B cell (primary cell): ENCODE data around the gene ABHD18. TPM values are rescaled to one million over a fixed set of nuclear protein-coding genes. Genes with fewer than 3 reads are reported as not detected.

ENCODE experiments used
- ATAC-seq: fragments of 200-7000 bp; cut with Tn5 transposase; one replicate; pipeline ENCODE4 v1.10.0; 2021; ENCODE audit warnings: low read depth, mild to moderate bottlenecking, moderate number of reproducible peaks, moderate library complexity
- CTCF ChIA-PET: fragments of 350-600 bp; sonication (Branson Sonifier 250); formaldehyde crosslinking; loops from one replicate; lab custom pipeline; 2021; ENCODE audit warnings: antibody characterized with exemption, inconsistent platforms; lab: Charles Lee
- POLR2A ChIA-PET: fragments of 350-600 bp; sonication (Branson Sonifier 250); formaldehyde crosslinking; loops from one replicate; lab custom pipeline; 2021; ENCODE audit warnings: antibody characterized with exemption; lab: Charles Lee
- DNase-seq: peaks from one replicate; pipeline ENCODE4 v3.0.0; 2013
- H2AFZ ChIP-seq: 2 replicates; pipeline ENCODE4 v1.6.1; 2012; ENCODE audit warnings: mild to moderate bottlenecking, low read depth, low read length; ENCODE audit not compliant: insufficient read depth, poor library complexity, severe bottlenecking
- H3K27ac ChIP-seq, 2 donors: 1 replicate in 1 of 2; 2 replicates in 1 of 2; pipeline ENCODE4 v1.5.1; 2012 to 2013; ENCODE audit warnings: low read length in 2 of 2, mild to moderate bottlenecking in 2 of 2, moderate library complexity in 1 of 2
- H3K27me3 ChIP-seq, 4 experiments: fragments of 200-600 bp in 1 of 4; sonication (generic) in 1 of 4; replicated peaks in 1 of 4; 1 replicate in 2 of 4; 2 replicates in 2 of 4; pipeline versions ENCODE4 v1.6.1 to v1.7.0; 2013 to 2016; ENCODE audit warnings: low read length in 3 of 4, mild to moderate bottlenecking in 2 of 4, mixed read lengths in 1 of 4, moderate library complexity in 1 of 4; ENCODE audit not compliant: insufficient read depth in 4 of 4, control insufficient read depth in 3 of 4; ENCODE audit errors: control extremely low read depth in 1 of 4
- H3K36me3 ChIP-seq, 2 experiments: replicated peaks in 1 of 2; 1 replicate in 1 of 2; 2 replicates in 1 of 2; pipeline versions ENCODE4 v1.6.1 to v1.7.1; 2013; ENCODE audit warnings: low read length in 1 of 2; ENCODE audit not compliant: insufficient read depth in 2 of 2, control insufficient read depth in 1 of 2; ENCODE audit errors: control extremely low read depth in 1 of 2, extremely low read depth in 1 of 2
- H3K4me1 ChIP-seq, 2 donors: fragments of 200-600 bp in 1 of 2; sonication (generic) in 1 of 2; 1 replicate in 1 of 2; 2 replicates in 1 of 2; pipeline versions ENCODE4 v1.5.1 to v1.6.1; 2013 to 2017; ENCODE audit warnings: low read length in 2 of 2; ENCODE audit not compliant: control insufficient read depth in 2 of 2, insufficient read depth in 2 of 2
- H3K4me2 ChIP-seq: replicated peaks from 2 replicates; pipeline ENCODE3; 2012; ENCODE audit warnings: mild to moderate bottlenecking, low read depth, low read length; ENCODE audit not compliant: poor library complexity, severe bottlenecking
- H3K4me3 ChIP-seq, 5 experiments: fragments of 200-600 bp in 1 of 5; sonication (generic) in 1 of 5; 1 replicate in 3 of 5; 2 replicates in 2 of 5; pipeline versions ENCODE4 v1.5.1 to v1.7.0; 2011 to 2016; ENCODE audit warnings: low read length in 4 of 5, mild to moderate bottlenecking in 4 of 5, low read depth in 2 of 5, control low read depth in 1 of 5, moderate library complexity in 1 of 5; ENCODE audit not compliant: insufficient read depth in 1 of 5; ENCODE audit errors: control extremely low read depth in 1 of 5, extremely low read depth in 1 of 5
- H3K79me2 ChIP-seq: fragments of 200-600 bp; sonication (generic); one replicate; pipeline ENCODE4 v1.6.0; 2016; ENCODE audit warnings: low read length; ENCODE audit not compliant: control insufficient read depth, insufficient read depth
- H3K9ac ChIP-seq: fragments of 200-600 bp; sonication (generic); 2 replicates; pipeline ENCODE4 v1.6.1; 2017; ENCODE audit warnings: mild to moderate bottlenecking, low read length, moderate library complexity
- H3K9me3 ChIP-seq, 3 donors: one replicate each; pipeline versions ENCODE4 v1.6.1 to v1.7.1; 2013; ENCODE audit warnings: low read length in 2 of 3; ENCODE audit not compliant: control insufficient read depth in 2 of 3, insufficient read depth in 1 of 3; ENCODE audit errors: control extremely low read depth in 1 of 3
- H4K20me1 ChIP-seq: 2 replicates; pipeline ENCODE4 v1.6.0; 2012; ENCODE audit warnings: mild to moderate bottlenecking, low read length; ENCODE audit not compliant: insufficient read depth, control insufficient read depth, poor library complexity, severe bottlenecking
- H3K27ac Mint-ChIP-seq: one replicate; pipeline ENCODE4 v1.8.0; 2021; ENCODE audit warnings: mixed read lengths
- H3K27me3 Mint-ChIP-seq: one replicate; pipeline ENCODE4 v1.8.0; 2021; ENCODE audit warnings: mixed read lengths
- H3K4me1 Mint-ChIP-seq: one replicate; pipeline ENCODE4 v1.8.0; 2021; ENCODE audit warnings: mixed read lengths
- H3K4me3 Mint-ChIP-seq: one replicate; pipeline ENCODE4 v1.8.0; 2021; ENCODE audit warnings: mixed read lengths
- H3K9me3 Mint-ChIP-seq: one replicate; pipeline ENCODE4 v1.8.0; 2022; ENCODE audit warnings: mixed read lengths; ENCODE audit not compliant: insufficient read depth
- EZH2 ChIP-seq: IDR thresholded peaks from 2 replicates; pipeline ENCODE4 v1.6.1; 2012; ENCODE audit warnings: borderline replicate concordance, low read depth, mild to moderate bottlenecking, moderate library complexity, low read length; ENCODE audit not compliant: insufficient read depth, poor library complexity, severe bottlenecking
- WGBS: methylation state at CpG from one replicate; pipeline ENCODE4 v1.1.5; 2013; ENCODE audit warnings: missing lambda C conversion rate; ENCODE audit not compliant: insufficient coverage; 5-methylcytosine and 5-hydroxymethylcytosine counted together
- intact Hi-C: fragments of 100-400 bp; cut with micrococcal nuclease; formaldehyde crosslinking; loops from one replicate; pipeline ENCODE4 v1.10.0; 2022
- polyA plus RNA-seq: library from polyadenylated mRNA; depleted of rRNA; stranded (reverse); fragments of >200 nt; gene quantifications from 2 replicates; pipeline ENCODE4 v1.2.3, GENCODE V29; 2012
- total RNA-seq, 2 donors: library from RNA; stranded (reverse); fragments of 120-200 nt in 1 of 2; gene quantifications; 1 replicate in 1 of 2; 2 replicates in 1 of 2; pipeline versions ENCODE4 v1.2.3 to v1.2.4, GENCODE V29; 2013 to 2022
- TF ChIP-seq, protein P1 (sequence below): fragments of 200-600 bp; IDR thresholded peaks from one replicate; pipeline ENCODE4 v1.8.0; 2022; ENCODE audit warnings: antibody characterized with exemption, mild to moderate bottlenecking

ABHD18 gene
- total and polyA plus RNA-seq, 2 donors (not counting 1 experiment from before 2014, with no cell fraction given), result 6.3 to 17.5 TPM

DNA sequence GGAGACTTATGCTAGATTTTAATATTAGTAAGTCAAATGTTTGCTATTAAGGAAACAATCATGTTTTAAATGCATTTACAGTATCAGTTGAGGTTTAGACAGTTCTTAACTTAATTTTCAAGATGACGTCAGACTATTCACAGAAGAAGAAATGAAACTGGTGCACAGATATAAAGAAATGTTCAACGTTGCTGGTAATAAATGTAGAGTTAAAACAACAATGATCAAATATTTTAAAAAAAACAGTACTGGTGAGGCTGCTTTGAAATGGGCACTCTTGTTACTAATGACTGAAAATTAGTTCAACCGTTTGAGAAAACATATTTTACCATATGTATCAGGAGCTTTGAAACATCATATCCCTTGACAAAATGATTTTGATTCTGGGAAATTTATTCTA, 44.2 kb downstream of the ABHD18 start:
- Mint-ChIP-seq H3K4me3 (no peak overlapping the region), H3K27me3 (no peaks in the 10 kb centered on the region), H3K9me3 (no peaks in the 10 kb centered on the region), H3K27ac (no peak overlapping the region), H3K4me1 (peaks cover 3% of the 10 kb centered on the region)
- H3K4me1 ChIP-seq, result no peaks in the 10 kb centered on the region
- ChIA-PET POLR2A (no interaction called here), CTCF (no interaction called here)
- no peaks in the 10 kb centered on the region for H4K20me1 ChIP-seq
- H3K4me2 ChIP-seq, result no peak overlapping the region
- no peaks in the 10 kb centered on the region for H3K79me2 ChIP-seq
- TF ChIP-seq EZH2, result no peak
- TF ChIP-seq, protein P1, sequence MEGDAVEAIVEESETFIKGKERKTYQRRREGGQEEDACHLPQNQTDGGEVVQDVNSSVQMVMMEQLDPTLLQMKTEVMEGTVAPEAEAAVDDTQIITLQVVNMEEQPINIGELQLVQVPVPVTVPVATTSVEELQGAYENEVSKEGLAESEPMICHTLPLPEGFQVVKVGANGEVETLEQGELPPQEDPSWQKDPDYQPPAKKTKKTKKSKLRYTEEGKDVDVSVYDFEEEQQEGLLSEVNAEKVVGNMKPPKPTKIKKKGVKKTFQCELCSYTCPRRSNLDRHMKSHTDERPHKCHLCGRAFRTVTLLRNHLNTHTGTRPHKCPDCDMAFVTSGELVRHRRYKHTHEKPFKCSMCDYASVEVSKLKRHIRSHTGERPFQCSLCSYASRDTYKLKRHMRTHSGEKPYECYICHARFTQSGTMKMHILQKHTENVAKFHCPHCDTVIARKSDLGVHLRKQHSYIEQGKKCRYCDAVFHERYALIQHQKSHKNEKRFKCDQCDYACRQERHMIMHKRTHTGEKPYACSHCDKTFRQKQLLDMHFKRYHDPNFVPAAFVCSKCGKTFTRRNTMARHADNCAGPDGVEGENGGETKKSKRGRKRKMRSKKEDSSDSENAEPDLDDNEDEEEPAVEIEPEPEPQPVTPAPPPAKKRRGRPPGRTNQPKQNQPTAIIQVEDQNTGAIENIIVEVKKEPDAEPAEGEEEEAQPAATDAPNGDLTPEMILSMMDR, result no peak
- ATAC-seq (no peak), DNase-seq (no peak)
- H3K27me3 ChIP-seq, result no peaks in the 10 kb centered on the region
- H3K4me3 ChIP-seq, result no peak overlapping the region
- intact Hi-C loops, result no loop called here
- no peak overlapping the region for H3K9ac ChIP-seq
- H2AFZ ChIP-seq, result no peak overlapping the region
- H3K27ac ChIP-seq, result no peak overlapping the region
- no CpG with 5 or more reads among the region's 3 CpGs for WGBS
- peaks cover 0 to 8% of the 10 kb centered on the region in 2 experiments for H3K36me3 ChIP-seq
- no peaks in the 10 kb centered on the region for H3K9me3 ChIP-seq

DNA sequence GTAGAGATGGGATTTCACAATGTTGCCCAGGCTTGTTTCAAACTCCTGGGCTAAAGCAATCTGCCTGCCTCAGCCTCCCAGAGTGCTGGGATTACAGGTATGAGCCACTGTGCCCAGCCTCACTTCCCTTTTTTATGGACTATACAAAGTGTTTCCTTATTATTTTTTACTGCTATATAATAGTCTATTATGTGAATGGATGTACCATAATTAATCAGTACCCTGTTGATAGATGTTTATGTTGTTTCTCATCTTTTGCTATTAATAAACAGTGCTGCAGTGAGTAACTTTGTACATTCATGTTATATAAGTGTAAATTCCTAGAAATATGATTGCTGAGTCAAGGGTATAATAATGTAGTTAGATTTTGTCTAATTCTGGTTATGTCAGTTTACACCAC, 60.1 kb downstream of the ABHD18 start:
- Mint-ChIP-seq H3K4me1 (no peaks in the 10 kb centered on the region), H3K27ac (no peak overlapping the region), H3K4me3 (no peak overlapping the region), H3K9me3 (no peaks in the 10 kb centered on the region), H3K27me3 (no peaks in the 10 kb centered on the region)
- no peak overlapping the region for H3K4me3 ChIP-seq
- TF ChIP-seq EZH2, result no peak
- TF ChIP-seq, protein P1, result no peak
- POLR2A ChIA-PET, result no interaction called here
- no peaks in the 10 kb centered on the region for H4K20me1 ChIP-seq
- DNase-seq (no peak), ATAC-seq (no peak)
- CTCF ChIA-PET, result no interaction called here
- H3K36me3 ChIP-seq, result peaks cover 10 to 40% of the 10 kb centered on the region in 2 experiments
- H2AFZ ChIP-seq, result no peak overlapping the region
- intact Hi-C loops, result loop anchor here (5.0 kb wide), 1 partner anchor 38 kb away; no protein-coding TSS in a partner anchor
- no peak overlapping the region for H3K9ac ChIP-seq
- no peaks in the 10 kb centered on the region for H3K27me3 ChIP-seq
- no peaks in the 10 kb centered on the region for H3K79me2 ChIP-seq
- peaks cover 0 to 6% (median 0%) of the 10 kb centered on the region in 3 donors for H3K9me3 ChIP-seq
- no peak overlapping the region for H3K27ac ChIP-seq
- H3K4me1 ChIP-seq, result no peaks in the 10 kb centered on the region
- no peak overlapping the region for H3K4me2 ChIP-seq
